K562 (cell line): Measurements from ENCODE around the gene POP5.
"Not testable (repeated sequence)": the region's sequence is repeated elsewhere in the genome, so short reads cannot be mapped to it uniquely, and the experiment has no call there.

Experiments used
- CHD2 ChIP-seq: IDR thresholded peaks from 2 replicates; pipeline ENCODE4 v1.6.1; 2011; ENCODE audit warnings: low read depth, low read length
- GABPB1 ChIP-seq: sonication (generic); formaldehyde crosslinking; IDR thresholded peaks from 2 replicates; pipeline ENCODE4 v1.8.0; 2022; ENCODE audit warnings: mild to moderate bottlenecking, missing genetic modification reagents
- NCOA4 ChIP-seq: fragments of 450-650 bp; IDR thresholded peaks from 2 replicates; pipeline ENCODE4 v1.6.1; 2018; ENCODE audit warnings: mild to moderate bottlenecking; ENCODE audit not compliant: partially characterized antibody
- PHF21A ChIP-seq: fragments of 450-650 bp; IDR thresholded peaks from 2 replicates; pipeline ENCODE4 v1.6.1; 2017; ENCODE audit warnings: low read depth, borderline replicate concordance
- POLR2A ChIP-seq: fragments of 450-650 bp; conservative IDR thresholded peaks from 2 replicates; pipeline ENCODE4 v1.6.1; 2016
- SETDB1 ChIP-seq: IDR thresholded peaks from one replicate; pipeline ENCODE4 v1.6.1; 2012; ENCODE audit warnings: low read length, control low read depth, inconsistent platforms
- SMC3 ChIP-seq: conservative IDR thresholded peaks from 2 replicates; pipeline ENCODE4 v1.6.1; 2011; ENCODE audit warnings: low read depth, low read length, improper control_type of control experiment; ENCODE audit not compliant: insufficient read depth
- TARDBP ChIP-seq: fragments of 450-650 bp; IDR thresholded peaks from 2 replicates; pipeline ENCODE4 v1.6.1; 2016
- ZFP36 ChIP-seq: fragments of 150-350 bp; IDR thresholded peaks from 2 replicates; pipeline ENCODE4 v1.6.1; 2018; ENCODE audit warnings: low read length, low read depth; ENCODE audit not compliant: partially characterized antibody
- ZNF146 ChIP-seq: IDR thresholded peaks from one replicate; pipeline ENCODE4 v1.6.1; 2018; ENCODE audit warnings: missing compliant biosample characterization; ENCODE audit not compliant: unreplicated experiment
- ZSCAN29 ChIP-seq: fragments of 450-650 bp; IDR thresholded peaks from 2 replicates; pipeline ENCODE4 v1.6.1; 2017
- TF ChIP-seq, protein P1 (sequence below): fragments of 250-450 bp; sonication (Bioruptor Pico); IDR thresholded peaks from 2 replicates; pipeline ENCODE4 v1.5.0; 2021; ENCODE audit warnings: mild to moderate bottlenecking, borderline replicate concordance
- TF ChIP-seq, protein P2 (sequence below), 3 experiments: IDR thresholded peaks in 2 of 3; conservative IDR thresholded peaks in 1 of 3; 2 replicates each; pipeline ENCODE4 v1.5.1; 2011 to 2012; ENCODE audit warnings: low read length in 3 of 3, mild to moderate bottlenecking in 3 of 3, control low read depth in 2 of 3, improper control_type of control experiment in 1 of 3, inconsistent platforms in 1 of 3, low read depth in 1 of 3, mixed read lengths in 1 of 3, moderate library complexity in 1 of 3; ENCODE audit not compliant: insufficient read depth in 2 of 3
- TF ChIP-seq, protein P3 (sequence below): fragments of 250-450 bp; sonication (Bioruptor Pico); IDR thresholded peaks from 2 replicates; pipeline ENCODE4 v1.8.0; 2022; ENCODE audit warnings: moderate library complexity, mild to moderate bottlenecking, inconsistent platforms

DNA sequence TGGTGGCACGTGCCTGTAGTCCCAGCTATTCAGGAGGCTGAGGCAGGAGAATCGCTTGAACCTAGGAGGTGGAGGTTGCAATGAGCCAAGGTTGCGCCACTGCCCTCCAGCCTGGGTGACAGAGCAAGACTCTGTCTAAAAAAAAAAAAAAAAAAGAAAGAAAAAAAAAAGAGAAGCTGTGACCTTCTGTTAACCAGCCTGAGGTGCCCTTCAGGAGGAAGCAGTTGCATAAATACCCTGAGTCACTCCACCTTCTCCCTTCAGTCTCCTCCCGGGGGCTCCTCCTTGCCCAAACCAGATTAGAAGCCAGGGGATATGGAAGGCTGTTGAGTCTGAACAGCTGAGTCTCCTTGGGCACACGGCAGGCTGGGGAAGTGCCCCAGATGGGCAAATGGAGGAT lies 21.2 kb upstream of the POP5 start:
- TF ChIP-seq, protein P1, sequence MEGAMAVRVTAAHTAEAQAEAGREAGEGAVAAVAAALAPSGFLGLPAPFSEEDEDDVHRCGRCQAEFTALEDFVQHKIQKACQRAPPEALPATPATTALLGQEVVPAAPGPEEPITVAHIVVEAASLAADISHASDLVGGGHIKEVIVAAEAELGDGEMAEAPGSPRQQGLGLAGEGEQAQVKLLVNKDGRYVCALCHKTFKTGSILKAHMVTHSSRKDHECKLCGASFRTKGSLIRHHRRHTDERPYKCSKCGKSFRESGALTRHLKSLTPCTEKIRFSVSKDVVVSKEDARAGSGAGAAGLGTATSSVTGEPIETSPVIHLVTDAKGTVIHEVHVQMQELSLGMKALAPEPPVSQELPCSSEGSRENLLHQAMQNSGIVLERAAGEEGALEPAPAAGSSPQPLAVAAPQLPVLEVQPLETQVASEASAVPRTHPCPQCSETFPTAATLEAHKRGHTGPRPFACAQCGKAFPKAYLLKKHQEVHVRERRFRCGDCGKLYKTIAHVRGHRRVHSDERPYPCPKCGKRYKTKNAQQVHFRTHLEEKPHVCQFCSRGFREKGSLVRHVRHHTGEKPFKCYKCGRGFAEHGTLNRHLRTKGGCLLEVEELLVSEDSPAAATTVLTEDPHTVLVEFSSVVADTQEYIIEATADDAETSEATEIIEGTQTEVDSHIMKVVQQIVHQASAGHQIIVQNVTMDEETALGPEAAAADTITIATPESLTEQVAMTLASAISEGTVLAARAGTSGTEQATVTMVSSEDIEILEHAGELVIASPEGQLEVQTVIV (CRISPR knock-in tag): not testable (repeated sequence)
- TF ChIP-seq, protein P2, sequence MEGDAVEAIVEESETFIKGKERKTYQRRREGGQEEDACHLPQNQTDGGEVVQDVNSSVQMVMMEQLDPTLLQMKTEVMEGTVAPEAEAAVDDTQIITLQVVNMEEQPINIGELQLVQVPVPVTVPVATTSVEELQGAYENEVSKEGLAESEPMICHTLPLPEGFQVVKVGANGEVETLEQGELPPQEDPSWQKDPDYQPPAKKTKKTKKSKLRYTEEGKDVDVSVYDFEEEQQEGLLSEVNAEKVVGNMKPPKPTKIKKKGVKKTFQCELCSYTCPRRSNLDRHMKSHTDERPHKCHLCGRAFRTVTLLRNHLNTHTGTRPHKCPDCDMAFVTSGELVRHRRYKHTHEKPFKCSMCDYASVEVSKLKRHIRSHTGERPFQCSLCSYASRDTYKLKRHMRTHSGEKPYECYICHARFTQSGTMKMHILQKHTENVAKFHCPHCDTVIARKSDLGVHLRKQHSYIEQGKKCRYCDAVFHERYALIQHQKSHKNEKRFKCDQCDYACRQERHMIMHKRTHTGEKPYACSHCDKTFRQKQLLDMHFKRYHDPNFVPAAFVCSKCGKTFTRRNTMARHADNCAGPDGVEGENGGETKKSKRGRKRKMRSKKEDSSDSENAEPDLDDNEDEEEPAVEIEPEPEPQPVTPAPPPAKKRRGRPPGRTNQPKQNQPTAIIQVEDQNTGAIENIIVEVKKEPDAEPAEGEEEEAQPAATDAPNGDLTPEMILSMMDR (IDR thresholded peaks at IDR 0.05 in 2 of 3, conservative IDR thresholded peaks at IDR 0.05 in 1 of 3; ENCODE audit: insufficient read depth in 2 of 3, low read depth in 1 of 3, low read length in 3 of 3): not testable (repeated sequence)
- TF ChIP-seq ZNF146; GABPB1 (CRISPR knock-in tag); CHD2; ZSCAN29; POLR2A; SMC3; ZFP36; SETDB1; PHF21A; NCOA4; TARDBP: not testable (repeated sequence)
- TF ChIP-seq, protein P3, sequence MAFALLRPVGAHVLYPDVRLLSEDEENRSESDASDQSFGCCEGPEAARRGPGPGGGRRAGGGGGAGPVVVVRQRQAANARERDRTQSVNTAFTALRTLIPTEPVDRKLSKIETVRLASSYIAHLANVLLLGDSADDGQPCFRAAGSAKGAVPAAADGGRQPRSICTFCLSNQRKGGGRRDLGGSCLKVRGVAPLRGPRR (CRISPR knock-in tag): not testable (repeated sequence)
